ACHN (cell line): ENCODE measurements around the gene SEPTIN2.
"Not testable (repeated sequence)": the region's sequence is repeated elsewhere in the genome, so short reads cannot be mapped to it uniquely, and the experiment has no call there.

Source experiments
- DNase-seq: peaks from one replicate; pipeline ENCODE4 v3.0.0-alpha.2; 2015
- in situ Hi-C: cut with HindIII; loops from 2 replicates; pipeline ENCODE4 v1.10.0; 2017; ENCODE audit warnings: low sequenced_read_pairs, low pct_ligation_motif_present, low pct_unique_long_range_greater_than_20kb

SEPTIN2 gene

GRCh38 chr2:241282555-241282954 is 33.2 kb upstream of the SEPTIN2 start:
- in situ Hi-C loops: no loop called here
- DNase-seq: no peak

- no peak for DNase-seq
- in situ Hi-C loops: no loop called here
These were observed 30.1 kb upstream of the SEPTIN2 start for GRCh38 chr2:241285596-241285995.

GRCh38 chr2:241286348-241287090 is 29.2 kb upstream of the SEPTIN2 start:
- no peak for DNase-seq
- in situ Hi-C loops: no loop called here

- no peak for DNase-seq
- in situ Hi-C loops: no loop called here
These were observed 27.3 kb upstream of the SEPTIN2 start for GRCh38 chr2:241288324-241288888.

GRCh38 chr2:241289053-241289452 is 26.7 kb upstream of the SEPTIN2 start:
- in situ Hi-C loops: no loop called here
- DNase-seq: no peak

- no peak for DNase-seq
- in situ Hi-C loops: no loop called here
These were observed 26.1 kb upstream of the SEPTIN2 start for GRCh38 chr2:241289597-241289996.

- DNase-seq: no peak
- in situ Hi-C loops: no loop called here
These were observed 24.6 kb upstream of the SEPTIN2 start for GRCh38 chr2:241291153-241291552.

GRCh38 chr2:241291977-241292376 is 23.7 kb upstream of the SEPTIN2 start:
- no peak for DNase-seq
- in situ Hi-C loops: no loop called here

- in situ Hi-C loops: not testable (repeated sequence)
- DNase-seq: peak; percentile 65
These were observed 22.3 kb upstream of the SEPTIN2 start for GRCh38 chr2:241293378-241293797.

- DNase-seq: no peak
- in situ Hi-C loops: no loop called here
These were observed 20.2 kb upstream of the SEPTIN2 start for GRCh38 chr2:241295326-241296095.

GRCh38 chr2:241296767-241297166 is 19.0 kb upstream of the SEPTIN2 start:
- in situ Hi-C loops: no loop called here
- no peak for DNase-seq

- no peak for DNase-seq
- in situ Hi-C loops: no loop called here
These were observed 17.1 kb upstream of the SEPTIN2 start for GRCh38 chr2:241298673-241299072.

- no peak for DNase-seq
- in situ Hi-C loops: no loop called here
These were observed 15.7 kb upstream of the SEPTIN2 start for GRCh38 chr2:241300000-241300399.

- in situ Hi-C loops: no loop called here
These were observed 13.6 kb upstream of the SEPTIN2 start for GRCh38 chr2:241302083-241302482.

GRCh38 chr2:241302759-241303651 is 12.7 kb upstream of the SEPTIN2 start:
- in situ Hi-C loops: no loop called here
- no peak for DNase-seq

More at GRCh38 chr2:241302083-241302482, 13.6 kb upstream of the SEPTIN2 start:
- no peak for DNase-seq

GRCh38 chr2:241304039-241304670 is 11.6 kb upstream of the SEPTIN2 start:
- no peak for DNase-seq
- in situ Hi-C loops: no loop called here

- in situ Hi-C loops: no loop called here
- DNase-seq: no peak
These were observed 8.7 kb upstream of the SEPTIN2 start for GRCh38 chr2:241307055-241307454.

- in situ Hi-C loops: no loop called here
- no peak for DNase-seq
These were observed 7.5 kb upstream of the SEPTIN2 start for GRCh38 chr2:241308267-241308666.
